Left forelimb (tissue), 1 donor: ENCODE data around the gene PJVK.
"Not testable (repeated sequence)": the region's sequence is repeated elsewhere in the genome, so short reads cannot be mapped to it uniquely, and the experiment has no call there.

Experiments
- DNase-seq: peaks from one replicate; pipeline ENCODE4 v3.0.0-alpha.2; 2018; ENCODE audit warnings: low spot score

PJVK gene

GRCh38 chr2:178429336-178429735, 21.8 kb upstream of the PJVK start:
- no peak for DNase-seq

GRCh38 chr2:178436662-178437061, 14.5 kb upstream of the PJVK start:
- DNase-seq: no peak

DNA sequence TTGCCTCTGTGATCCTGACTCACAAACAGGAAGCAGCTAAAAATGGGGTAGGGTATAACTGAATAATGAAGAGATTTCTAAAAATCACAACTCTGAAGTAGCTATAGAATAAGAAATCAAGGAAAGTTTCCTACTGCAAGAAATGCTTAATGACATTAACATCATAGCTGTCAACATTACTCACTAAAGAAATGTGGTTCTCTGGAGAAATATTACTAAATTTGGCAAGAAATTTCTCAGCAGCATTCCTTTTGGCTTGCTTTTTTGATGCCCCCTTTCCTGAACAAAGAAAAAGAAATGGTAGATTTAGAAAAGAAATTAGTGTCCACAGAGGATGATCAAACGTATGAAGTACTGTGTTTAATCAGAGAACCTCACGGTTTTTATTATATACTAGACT, 9.8 kb upstream of the PJVK start:
- no peak for DNase-seq

DNA sequence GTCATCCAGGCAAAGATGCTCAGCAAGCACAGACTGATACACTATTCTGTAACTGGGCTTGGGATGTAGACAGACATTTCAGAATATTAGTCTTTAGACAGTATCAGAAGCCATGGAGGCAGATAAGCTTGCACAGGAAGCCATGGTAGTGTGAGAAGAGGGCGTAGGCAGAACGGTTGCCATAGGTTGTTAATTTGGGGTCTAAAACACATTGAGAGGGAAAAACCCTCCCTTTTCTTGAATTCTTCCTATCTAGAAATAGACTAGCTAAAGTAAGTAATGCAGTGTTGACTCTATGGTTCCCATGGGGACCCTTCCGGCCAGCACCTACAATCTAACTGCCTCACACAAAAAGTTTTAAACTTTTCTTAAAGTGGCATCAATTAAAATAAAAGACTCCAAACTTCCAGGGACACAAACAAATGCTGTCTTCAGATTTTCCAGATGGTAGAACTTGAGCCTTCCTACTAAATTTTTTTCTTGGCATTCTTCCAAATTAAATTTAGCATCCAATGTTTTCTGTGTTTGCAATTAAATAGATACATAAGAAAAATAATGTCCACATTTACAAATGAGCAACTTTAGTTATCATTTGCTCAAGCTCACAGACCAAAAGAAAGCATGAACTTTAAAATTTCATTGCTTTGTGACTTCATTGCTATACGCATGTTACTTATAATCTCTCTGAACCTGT, 2.1 kb upstream of the PJVK start:
- no peak for DNase-seq

DNA sequence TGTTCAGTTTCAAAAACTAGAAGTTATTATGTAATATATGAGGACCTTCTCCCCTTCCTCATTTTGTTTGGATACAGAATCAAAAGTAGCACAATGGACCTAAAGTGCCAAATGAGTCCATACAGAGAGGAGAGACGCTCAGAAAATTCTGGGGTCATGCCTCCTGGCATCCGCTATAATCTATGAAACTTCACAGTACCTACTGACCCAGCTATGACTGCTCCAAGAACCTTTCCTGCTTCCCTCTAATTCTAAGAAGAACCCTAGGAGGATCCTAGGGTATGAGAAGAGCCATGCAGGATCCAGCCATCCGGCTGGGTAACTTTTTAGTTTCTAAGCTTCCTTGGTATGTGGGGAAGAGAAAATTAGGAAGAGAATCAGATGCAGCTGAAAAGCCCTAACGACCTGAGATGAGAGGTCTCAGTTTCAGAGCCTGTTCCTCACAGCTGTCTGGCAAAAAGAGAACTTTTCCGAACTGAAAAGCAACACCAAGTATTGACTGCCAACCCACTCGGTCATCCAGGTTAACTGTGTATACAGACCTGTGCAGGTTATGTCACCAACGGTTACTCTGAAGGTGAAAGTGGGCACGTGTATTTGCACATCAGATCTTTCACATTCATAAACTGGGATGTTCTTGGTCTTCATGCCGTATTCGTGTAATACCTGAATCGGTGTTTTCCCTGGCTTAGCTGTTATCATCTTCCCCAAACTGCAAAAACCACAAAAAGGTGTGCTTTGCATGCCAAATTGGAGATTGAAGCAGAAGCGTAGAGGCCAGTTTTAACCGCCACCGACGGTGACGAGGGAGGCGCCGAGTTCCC, 1.3 kb upstream of the PJVK start:
- DNase-seq: no peak

DNA sequence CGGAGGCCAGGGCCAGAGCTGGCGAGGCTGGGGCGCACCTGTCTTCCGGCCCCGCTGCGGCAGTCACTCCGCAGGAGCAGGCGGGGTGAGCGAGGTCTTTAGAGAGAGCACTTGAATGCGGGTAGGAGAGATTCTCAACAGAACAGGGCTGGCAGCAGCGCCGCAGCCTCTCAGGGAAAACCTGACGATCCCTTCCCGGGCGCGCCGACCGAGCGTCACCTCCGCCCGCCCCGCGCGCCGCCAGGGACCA, 729 bp upstream of the PJVK start:
- DNase-seq: no peak

DNA sequence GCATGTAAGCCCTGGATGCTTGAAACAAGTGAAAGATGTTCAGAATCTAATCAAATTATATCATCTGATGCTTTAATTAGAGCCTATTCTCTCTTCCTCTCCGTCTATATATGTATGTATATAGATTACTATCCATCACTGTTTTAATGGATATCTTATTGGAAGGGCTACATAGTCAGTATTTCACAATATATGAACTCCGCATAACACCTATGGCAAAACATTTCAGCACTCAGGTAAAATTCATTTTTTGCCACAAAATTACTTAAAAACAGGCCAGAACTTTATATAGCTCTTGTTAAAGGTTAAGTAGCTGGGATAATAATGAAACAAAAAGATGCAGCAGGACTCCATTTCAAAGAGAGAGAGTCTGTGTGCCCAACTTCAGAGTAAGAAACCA, 1.2 kb downstream of the PJVK start:
- DNase-seq: no peak

DNA sequence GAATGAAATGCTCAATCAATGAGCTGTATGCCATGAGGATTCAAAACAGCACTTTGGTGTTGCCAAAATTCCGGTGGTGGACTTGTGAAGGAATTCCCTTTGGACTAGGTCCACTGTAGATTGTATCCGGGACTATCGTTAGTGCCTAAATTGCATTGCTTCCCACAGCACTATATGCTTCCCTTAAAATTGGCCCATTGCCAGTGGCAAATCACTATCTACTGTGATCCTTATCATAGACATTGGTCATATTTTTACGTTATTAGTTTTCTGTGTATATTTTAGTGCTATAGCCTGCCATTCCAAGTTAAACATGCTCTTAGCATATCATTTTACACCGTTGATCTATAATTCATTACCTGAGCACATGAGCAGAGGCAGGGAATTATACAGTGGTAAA, 1.7 kb downstream of the PJVK start:
- no peak for DNase-seq

DNA sequence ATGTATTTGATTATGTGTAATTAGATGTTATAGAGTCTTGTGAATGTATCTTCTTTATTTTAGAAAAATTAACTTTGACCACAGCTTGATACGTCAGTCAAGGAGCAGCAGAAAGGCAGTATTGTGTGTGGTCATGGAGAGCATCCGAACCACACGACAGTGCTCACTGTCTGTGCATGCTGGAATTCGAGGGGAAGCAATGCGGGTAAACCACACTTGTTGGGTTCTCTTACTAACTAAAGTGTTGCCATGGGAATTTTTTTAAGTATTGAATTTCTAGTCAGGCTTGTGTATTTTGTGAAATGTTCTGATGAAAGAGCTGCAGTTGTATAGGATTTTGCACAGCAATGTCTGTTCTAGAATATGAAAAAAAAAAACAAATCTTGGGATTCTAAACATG, 4.8 kb downstream of the PJVK start:
- no peak for DNase-seq

DNA sequence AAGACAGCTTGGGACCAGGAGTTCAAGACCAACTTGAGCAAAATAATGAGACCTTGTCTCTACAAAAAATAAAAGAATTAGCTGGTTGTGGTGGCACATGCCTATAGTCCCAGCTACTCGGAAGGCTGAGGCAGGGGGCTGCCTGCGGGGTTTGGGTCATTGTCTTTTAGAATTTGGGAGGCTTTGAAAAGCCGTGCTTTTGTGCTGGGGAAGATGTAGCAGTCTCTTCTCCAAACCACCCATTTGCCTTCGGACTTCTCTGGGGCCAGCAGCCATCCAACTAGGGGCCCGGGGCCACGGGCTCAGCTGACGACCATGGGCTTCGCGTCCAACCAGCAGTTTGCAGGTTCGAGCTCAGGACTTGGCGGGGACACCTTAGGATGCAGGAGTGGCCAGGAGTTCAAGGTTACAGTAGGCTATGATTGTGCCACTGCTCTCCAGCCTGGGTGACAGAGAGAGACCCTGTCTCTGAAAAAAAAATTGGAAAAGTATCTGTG, 6.3 kb downstream of the PJVK start:
- DNase-seq: no peak

- no peak for DNase-seq
These were observed 18.2 kb downstream of the PJVK start for GRCh38 chr2:178469219-178469849.

- DNase-seq: not testable (repeated sequence)
These were observed 20.1 kb downstream of the PJVK start for GRCh38 chr2:178471313-178471712.

- DNase-seq: no peak
These were observed 22.2 kb downstream of the PJVK start for GRCh38 chr2:178473373-178473772.

DNA sequence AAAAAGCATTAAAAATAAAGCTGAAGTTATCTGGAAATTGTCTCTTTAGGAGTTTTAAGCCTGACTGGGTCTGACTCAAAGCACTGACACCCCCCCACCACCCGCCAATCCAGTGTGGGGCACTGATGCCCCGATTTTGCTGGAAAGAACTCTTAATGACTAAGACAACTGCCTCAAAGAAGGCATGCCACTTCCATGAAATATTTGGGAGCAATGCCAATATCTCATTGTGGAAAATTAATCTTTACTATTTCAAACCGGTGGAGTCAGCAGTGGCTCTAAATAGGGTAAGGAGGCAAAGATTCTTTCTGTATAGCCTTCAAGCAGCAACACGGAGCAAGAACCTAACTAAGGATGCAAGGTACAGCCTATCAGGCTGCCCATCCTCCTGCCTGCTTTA, 22.8 kb downstream of the PJVK start:
- DNase-seq: no peak

GRCh38 chr2:178474560-178474959, 23.4 kb downstream of the PJVK start:
- DNase-seq: no peak

GRCh38 chr2:178476477-178476876, 25.3 kb downstream of the PJVK start:
- DNase-seq: no peak

- DNase-seq: no peak
These were observed 26.4 kb downstream of the PJVK start for GRCh38 chr2:178477443-178478129.

- peak; percentile 72 for DNase-seq
These were observed 26.9 kb downstream of the PJVK start for GRCh38 chr2:178478130-178478438.

- DNase-seq: peak; percentile 91
These were observed 27.5 kb downstream of the PJVK start, which contains the start of gene FKBP7 for GRCh38 chr2:178478439-178479274. FKBP7 (minus strand) TSS chr2:178478600; CDS start chr2:178478499, 101 bp downstream.

GRCh38 chr2:178479275-178479616, 28.1 kb downstream of the PJVK start:
- no peak for DNase-seq

DNA sequence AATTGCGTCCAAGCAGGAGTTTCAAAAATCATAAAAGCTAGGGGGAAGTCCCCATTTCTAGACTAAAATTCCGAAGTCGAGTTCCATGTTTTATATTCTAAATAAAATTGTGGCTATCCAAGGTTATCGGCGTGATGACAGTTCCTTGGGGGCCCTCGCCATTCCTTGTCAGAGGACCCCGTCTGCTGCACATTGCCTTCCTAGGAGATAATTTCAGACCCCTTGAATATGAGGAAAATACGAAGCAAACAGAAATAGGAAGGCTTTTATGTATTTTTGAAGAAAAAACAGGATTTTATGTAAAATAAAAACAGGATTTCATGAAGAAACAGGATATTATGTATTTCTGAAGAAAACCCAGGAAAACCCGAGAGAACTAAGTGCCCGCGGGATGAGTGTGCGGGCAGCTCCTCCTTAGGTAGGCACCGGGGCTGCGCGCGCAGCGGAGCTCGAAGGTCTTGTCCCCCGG, 28.6 kb downstream of the PJVK start:
- DNase-seq: no peak
